Measurements from ENCODE around the gene CLPTM1. TPM values are rescaled to one million over a fixed set of nuclear protein-coding genes. Genes with fewer than 3 reads are reported as not detected.
A peak's percentile ranks its signal among the peaks of the same experiment; 100 is the strongest.
"Not testable (repeated sequence)": the region's sequence is repeated elsewhere in the genome, so short reads cannot be mapped to it uniquely, and the experiment has no call there.

Gene CLPTM1
- total and polyA plus RNA-seq, 9 of the 15 experiments (the other 6 are each of a cell fraction or from before 2014, with no cell fraction given): 0.37 to 96.0 (median 27.5) TPM

DNA sequence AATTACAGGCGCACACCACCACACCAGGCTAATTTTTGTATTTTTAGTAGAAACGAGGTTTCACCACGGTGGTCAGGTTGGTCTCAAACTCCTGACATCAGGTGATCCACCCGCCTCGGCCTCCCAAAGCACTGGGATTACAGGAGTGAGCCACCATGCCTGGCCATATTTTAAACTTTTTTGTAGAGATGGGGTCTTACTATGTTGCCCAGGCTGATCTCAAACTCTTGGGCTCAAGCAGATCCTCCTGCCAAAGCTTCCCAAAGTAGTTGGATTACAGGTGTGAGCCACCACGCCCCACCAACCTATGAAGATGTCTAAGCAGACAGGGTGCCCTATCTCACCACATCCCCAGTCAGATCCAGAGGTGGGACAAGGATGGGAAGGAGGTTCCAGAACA is 43.3 kb upstream of the CLPTM1 start:
- 77% methylated on average over 6 of the region's 6 CpGs for WGBS (ENCODE audit: insufficient coverage, low coverage, missing lambda C conversion rate)
- DNase-seq (ENCODE audit: extremely low read depth in 1 of 4, low spot score in 3 of 4); H3K4me2 ChIP-seq (ENCODE audit: insufficient read depth, low read length); H2AFZ ChIP-seq (ENCODE audit: low read depth, low read length); intact Hi-C loops (cut with micrococcal nuclease); H3K27ac ChIP-seq (ENCODE audit: extremely low read depth, low read depth, low read length); ATAC-seq; H3K27me3 ChIP-seq (ENCODE audit: control insufficient read depth in 2 of 2, insufficient read depth in 2 of 2, low read length in 2 of 2); FAIRE-seq; BruUV-seq (replicated peaks); H3K9ac ChIP-seq (ENCODE audit: insufficient read depth in 1 of 2, low read depth in 2 of 2, low read length in 2 of 2); H3K79me2 ChIP-seq (ENCODE audit: control insufficient read depth, insufficient read depth, low read length); H4K20me1 ChIP-seq (replicated peaks; ENCODE audit: control insufficient read depth, insufficient read depth, low read length); H3K4me3 ChIP-seq; H3K9me1 ChIP-seq (ENCODE audit: control insufficient read depth, insufficient read depth, low read length); H3K9me3 ChIP-seq (replicated peaks; ENCODE audit: control insufficient read depth, insufficient read depth, low read depth, low read length): not testable (repeated sequence)
- peak; percentile 65 for TF ChIP-seq ZNF121 (CRISPR knock-in tag; conservative IDR thresholded peaks at IDR 0.05)
- in situ Hi-C loops (cut with MboI): loop anchor here (5.0 kb wide), 1 partner anchor 40 kb away; no protein-coding TSS in a partner anchor
- CTCF ChIA-PET (ENCODE audit: low intra/inter-chr PET ratio): interaction anchor here (1.5 kb wide), 1 partner anchor 39 kb away, joined by 6 read pairs; no protein-coding TSS in a partner anchor
- Histone ChIP-seq H3K36me3 (ENCODE audit: control insufficient read depth, insufficient read depth, low read length) (peaks cover 22% of the 10 kb centered on the region; the same call in 1 of the 3 replicates), H3K4me1 (replicated peaks in 1 of 2; ENCODE audit: control insufficient read depth in 2 of 2, insufficient read depth in 2 of 2, low read length in 2 of 2) (peaks cover 36 to 91% of the 10 kb centered on the region in 2 experiments)
- POLR2A ChIA-PET: interaction anchor here (0.6 to 1.2 kb wide), 2 partner anchors 24 to 1130 kb away, joined by 4 read pairs; no protein-coding TSS in a partner anchor

DNA sequence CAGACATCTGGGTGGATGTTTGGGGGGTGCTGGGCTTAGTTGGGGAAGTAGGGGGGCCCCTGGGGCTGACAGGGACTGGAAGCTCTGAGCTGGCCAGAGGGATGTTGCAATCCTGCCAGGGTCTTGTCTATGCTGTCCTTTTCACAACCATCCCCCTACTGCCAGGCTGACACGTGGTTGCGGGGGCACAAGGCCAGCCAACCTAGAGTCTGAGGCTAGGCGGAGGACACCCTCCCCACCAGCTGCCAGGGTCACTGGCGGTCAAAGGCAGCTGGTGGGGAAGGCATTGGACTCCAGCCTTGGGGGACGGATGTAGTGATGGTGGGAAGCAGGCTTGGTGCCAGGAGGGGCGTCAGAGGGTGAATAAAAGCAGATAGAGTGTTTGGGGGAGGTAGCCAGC is 42.3 kb upstream of the CLPTM1 start:
- FAIRE-seq (no peak), DNase-seq (ENCODE audit: extremely low read depth in 1 of 4, low spot score in 3 of 4) (no peak), ATAC-seq (no peak)
- H3K27me3 ChIP-seq (ENCODE audit: control insufficient read depth in 2 of 2, insufficient read depth in 2 of 2, low read length in 2 of 2): no peaks in the 10 kb centered on the region
- in situ Hi-C loops (cut with MboI) (loop anchor here (5.0 kb wide), 1 partner anchor 39 kb away; no protein-coding TSS in a partner anchor), intact Hi-C loops (cut with micrococcal nuclease) (no loop called here)
- H3K36me3 ChIP-seq (ENCODE audit: control insufficient read depth, insufficient read depth, low read length): peaks cover 14% of the 10 kb centered on the region; the same call in 1 of the 3 replicates
- WGBS (ENCODE audit: insufficient coverage, low coverage, missing lambda C conversion rate): 42% methylated on average over 6 of the region's 6 CpGs
- H3K79me2 ChIP-seq (ENCODE audit: control insufficient read depth, insufficient read depth, low read length): peaks cover 3% of the 10 kb centered on the region; the same call in 1 of the 3 replicates
- ChIA-PET CTCF (ENCODE audit: low intra/inter-chr PET ratio) (no interaction called here), POLR2A (interaction anchor here (0.6 to 1.4 kb wide), 4 partner anchors 10 to 76 kb away, joined by 3 to 5 read pairs (median 4); no protein-coding TSS in a partner anchor)
- no peaks in the 10 kb centered on the region for H4K20me1 ChIP-seq (replicated peaks; ENCODE audit: control insufficient read depth, insufficient read depth, low read length)
- H3K4me3 ChIP-seq: no peak overlapping the region
- BruUV-seq (replicated peaks): no TSS peak
- TF ChIP-seq RBFOX2 (IDR thresholded peaks at IDR 0.05; ENCODE audit: low read depth, low read length): 0 out of 2 replicates have a peak, but pooled peaks have one; percentile 22
- TF ChIP-seq EWSR1 (IDR thresholded peaks at IDR 0.05; ENCODE audit: borderline replicate concordance, low read depth, partially characterized antibody): no peak
- no peak for TF ChIP-seq PCBP1 (IDR thresholded peaks at IDR 0.05; ENCODE audit: low read depth, low read length, poor library complexity, severe bottlenecking)
- TF ChIP-seq HNRNPUL1 (IDR thresholded peaks at IDR 0.05; ENCODE audit: low read length): no peak
- TF ChIP-seq ZNF644 (tag; IDR thresholded peaks at IDR 0.05; ENCODE audit: low read depth): no peak
- TF ChIP-seq GTF2A2 (tag; IDR thresholded peaks at IDR 0.05): no peak
- peak; percentile 20; the same call in 1 of the 2 replicates for TF ChIP-seq CEBPB (tag; IDR thresholded peaks at IDR 0.05)
- H3K4me1 ChIP-seq (replicated peaks in 1 of 2; ENCODE audit: control insufficient read depth in 2 of 2, insufficient read depth in 2 of 2, low read length in 2 of 2): peaks cover 36 to 82% of the 10 kb centered on the region in 2 experiments
- no peak overlapping the region for H2AFZ ChIP-seq (ENCODE audit: low read depth, low read length)
- H3K9me3 ChIP-seq (replicated peaks; ENCODE audit: control insufficient read depth, insufficient read depth, low read depth, low read length): no peaks in the 10 kb centered on the region
- peak overlapping the region in 1 of 2 experiments; percentile 82; a peak in 2 of 4 replicates for H3K9ac ChIP-seq (ENCODE audit: insufficient read depth in 1 of 2, low read depth in 2 of 2, low read length in 2 of 2)
- peak overlapping the region; percentile 91; the same call in 2 of the 3 replicates for H3K27ac ChIP-seq (ENCODE audit: extremely low read depth, low read depth, low read length)
- no peaks in the 10 kb centered on the region for H3K9me1 ChIP-seq (ENCODE audit: control insufficient read depth, insufficient read depth, low read length)
- no peak overlapping the region for H3K4me2 ChIP-seq (ENCODE audit: insufficient read depth, low read length)

Measured in K562 (cell line).